Parathyroid adenoma (tissue), 2 donors: ENCODE measurements around the gene C4BPB.

Experiments
- H2AFZ ChIP-seq: fragments of 300-600 bp; sonication (generic); one replicate; pipeline ENCODE4 v1.7.0; 2017; ENCODE audit warnings: antibody characterized with exemption, mild to moderate bottlenecking
- H3K27ac ChIP-seq: fragments of 300-600 bp; sonication (generic); one replicate; pipeline ENCODE4 v1.7.0; 2017
- H3K27me3 ChIP-seq: fragments of 300-600 bp; sonication (generic); one replicate; pipeline ENCODE4 v1.7.0; 2017; ENCODE audit warnings: low read length; ENCODE audit not compliant: control insufficient read depth, insufficient read depth
- H3K36me3 ChIP-seq: fragments of 300-600 bp; sonication (generic); one replicate; pipeline ENCODE4 v1.7.0; 2017; ENCODE audit warnings: low read length; ENCODE audit not compliant: control insufficient read depth, insufficient read depth
- H3K4me1 ChIP-seq: fragments of 300-600 bp; sonication (generic); one replicate; pipeline ENCODE4 v1.7.0; 2017; ENCODE audit warnings: control low read depth
- H3K4me2 ChIP-seq: fragments of 300-600 bp; sonication (generic); one replicate; pipeline ENCODE4 v1.7.0; 2017; ENCODE audit warnings: low read length
- H3K4me3 ChIP-seq: fragments of 300-600 bp; sonication (generic); one replicate; pipeline ENCODE4 v1.7.0; 2017; ENCODE audit warnings: low read depth, low read length
- H3K79me2 ChIP-seq: fragments of 300-600 bp; sonication (generic); one replicate; pipeline ENCODE4 v1.7.0; 2017; ENCODE audit warnings: control low read depth
- H3K9ac ChIP-seq: fragments of 300-600 bp; sonication (generic); one replicate; pipeline ENCODE4 v1.7.0; 2017; ENCODE audit warnings: mild to moderate bottlenecking
- H3K9me3 ChIP-seq: fragments of 300-600 bp; sonication (generic); one replicate; pipeline ENCODE4 v1.7.0; 2017; ENCODE audit warnings: low read length; ENCODE audit not compliant: control insufficient read depth
- CTCF ChIP-seq: fragments of 300-600 bp; sonication (generic); IDR thresholded peaks from one replicate; pipeline ENCODE4 v1.7.0; 2017; ENCODE audit warnings: antibody characterized with exemption, mild to moderate bottlenecking
- donor health status: primary hyperparathyroidism.

The C4BPB gene

GRCh38 chr1:207081088-207081487 lies 7.6 kb upstream of the C4BPB start:
- Histone ChIP-seq H3K4me1 (no peaks in the 10 kb centered on the region), H3K27me3 (no peaks in the 10 kb centered on the region), H3K4me2 (no peak overlapping the region), H3K4me3 (no peak overlapping the region), H3K9me3 (no peaks in the 10 kb centered on the region), H3K36me3 (no peaks in the 10 kb centered on the region), H3K27ac (no peak overlapping the region), H3K79me2 (no peaks in the 10 kb centered on the region), H3K9ac (no peak overlapping the region), H2AFZ (no peak overlapping the region)
- TF ChIP-seq CTCF = no peak

- Histone ChIP-seq H3K9me3 (no peaks in the 10 kb centered on the region), H3K27me3 (no peaks in the 10 kb centered on the region), H3K79me2 (no peaks in the 10 kb centered on the region), H3K36me3 (no peaks in the 10 kb centered on the region), H3K9ac (no peak overlapping the region), H3K27ac (no peak overlapping the region), H3K4me3 (no peak overlapping the region), H2AFZ (no peak overlapping the region), H3K4me2 (no peak overlapping the region), H3K4me1 (no peaks in the 10 kb centered on the region)
- no peak for TF ChIP-seq CTCF
Measured at GRCh38 chr1:207081806-207082205, 6.9 kb upstream of the C4BPB start.

- Histone ChIP-seq H3K9me3 (no peaks in the 10 kb centered on the region), H3K36me3 (no peaks in the 10 kb centered on the region), H3K4me1 (no peaks in the 10 kb centered on the region), H3K4me2 (no peak overlapping the region), H3K4me3 (no peak overlapping the region), H3K9ac (no peak overlapping the region), H3K79me2 (no peaks in the 10 kb centered on the region), H2AFZ (no peak overlapping the region), H3K27me3 (no peaks in the 10 kb centered on the region), H3K27ac (no peak overlapping the region)
- TF ChIP-seq CTCF = no peak
Measured at GRCh38 chr1:207084232-207084631, 4.4 kb upstream of the C4BPB start.

GRCh38 chr1:207084701-207085180 lies 3.9 kb upstream of the C4BPB start:
- Histone ChIP-seq H3K4me3 (no peak overlapping the region), H3K9me3 (no peaks in the 10 kb centered on the region), H3K9ac (no peak overlapping the region), H3K79me2 (no peaks in the 10 kb centered on the region), H2AFZ (no peak overlapping the region), H3K27me3 (no peaks in the 10 kb centered on the region), H3K4me2 (no peak overlapping the region), H3K4me1 (no peaks in the 10 kb centered on the region), H3K36me3 (no peaks in the 10 kb centered on the region), H3K27ac (no peak overlapping the region)
- TF ChIP-seq CTCF = peak; percentile 26

- no peak overlapping the region for H2AFZ ChIP-seq
- no peak overlapping the region for H3K9ac ChIP-seq
- H3K36me3 ChIP-seq = no peaks in the 10 kb centered on the region
- no peaks in the 10 kb centered on the region for H3K9me3 ChIP-seq
- no peaks in the 10 kb centered on the region for H3K27me3 ChIP-seq
- H3K79me2 ChIP-seq = no peaks in the 10 kb centered on the region
- no peak overlapping the region for H3K27ac ChIP-seq
- H3K4me1 ChIP-seq = no peaks in the 10 kb centered on the region
- TF ChIP-seq CTCF = no peak
- H3K4me2 ChIP-seq = no peak overlapping the region
- no peak overlapping the region for H3K4me3 ChIP-seq
Measured at GRCh38 chr1:207085887-207086286, 2.8 kb upstream of the C4BPB start.
